ENCODE data around the gene SFRP5. TPM values are rescaled to one million over a fixed set of nuclear protein-coding genes. Genes with fewer than 3 reads are reported as not detected.

SFRP5 gene
- total RNA-seq, 1 donor from 2014 or later = 0.16 TPM

GRCh38 chr10:97810446-97810845 is 38.6 kb upstream of the SFRP5 start:
- Mint-ChIP-seq H3K36me3 (ENCODE audit: low read depth, unreplicated experiment) (peaks cover 2% of the 10 kb centered on the region), H3K4me1 (ENCODE audit: low read depth, unreplicated experiment) (peaks cover 8% of the 10 kb centered on the region)

GRCh38 chr10:97805949-97806348 is 34.1 kb upstream of the SFRP5 start:
- TF ChIP-seq EZH2 (IDR thresholded peaks at IDR 0.05; ENCODE audit: insufficient read depth, low read length) (no peak), CTCF (IDR thresholded peaks at IDR 0.05; ENCODE audit: insufficient read depth, low read depth, low read length) (no peak)
- Histone ChIP-seq H4K20me1 (ENCODE audit: insufficient read depth, low read length) (no peaks in the 10 kb centered on the region), H3K79me2 (ENCODE audit: insufficient read depth, low read length) (no peaks in the 10 kb centered on the region), H3K4me2 (ENCODE audit: low read length) (no peak overlapping the region), H3K36me3 (ENCODE audit: insufficient read depth, low read length) (no peaks in the 10 kb centered on the region), H3K27me3 (ENCODE audit: insufficient read depth, low read length) (peaks cover 4% of the 10 kb centered on the region), H3K9me3 (ENCODE audit: insufficient read depth, low read depth, low read length) (no peaks in the 10 kb centered on the region), H3K4me3 (ENCODE audit: insufficient read depth, low read depth, low read length) (no peak overlapping the region), H3K27ac (ENCODE audit: low read depth, low read length) (no peak overlapping the region), H2AFZ (ENCODE audit: low read depth, low read length) (no peak overlapping the region), H3K4me1 (ENCODE audit: insufficient read depth, low read length) (no peaks in the 10 kb centered on the region), H3K9ac (ENCODE audit: low read length) (no peak overlapping the region)
- H3K4me3 Mint-ChIP-seq (ENCODE audit: unreplicated experiment) = no peak overlapping the region
- H3K9me3 Mint-ChIP-seq (ENCODE audit: unreplicated experiment) = peaks cover 2% of the 10 kb centered on the region
- H3K36me3 Mint-ChIP-seq (ENCODE audit: low read depth, unreplicated experiment) = peaks cover 2% of the 10 kb centered on the region
- no peak overlapping the region for H3K27ac Mint-ChIP-seq (ENCODE audit: unreplicated experiment)
- H3K27me3 Mint-ChIP-seq (ENCODE audit: low read depth, unreplicated experiment) = peaks cover 24% of the 10 kb centered on the region
- no peak for DNase-seq (ENCODE audit: low read depth)
- H3K4me1 Mint-ChIP-seq (ENCODE audit: low read depth, unreplicated experiment) = peaks cover 4% of the 10 kb centered on the region
- FAIRE-seq = no peak

More at GRCh38 chr10:97810446-97810845, 38.6 kb upstream of the SFRP5 start:
- H4K20me1 ChIP-seq (ENCODE audit: insufficient read depth, low read length) = no peaks in the 10 kb centered on the region
- no peak overlapping the region for H3K4me3 ChIP-seq (ENCODE audit: insufficient read depth, low read depth, low read length)
- Mint-ChIP-seq H3K27me3 (ENCODE audit: low read depth, unreplicated experiment) (peaks cover 15% of the 10 kb centered on the region), H3K9me3 (ENCODE audit: unreplicated experiment) (no peaks in the 10 kb centered on the region), H3K4me3 (ENCODE audit: unreplicated experiment) (no peak overlapping the region), H3K27ac (ENCODE audit: unreplicated experiment) (no peak overlapping the region)
- H3K4me1 ChIP-seq (ENCODE audit: insufficient read depth, low read length) = no peaks in the 10 kb centered on the region
- H3K79me2 ChIP-seq (ENCODE audit: insufficient read depth, low read length) = no peaks in the 10 kb centered on the region
- peaks cover 4% of the 10 kb centered on the region for H3K27me3 ChIP-seq (ENCODE audit: insufficient read depth, low read length)
- DNase-seq (ENCODE audit: low read depth) = peak; percentile 59
- H3K4me2 ChIP-seq (ENCODE audit: low read length) = peak overlapping the region; percentile 34
- no peak overlapping the region for H2AFZ ChIP-seq (ENCODE audit: low read depth, low read length)
- FAIRE-seq = no peak
- H3K36me3 ChIP-seq (ENCODE audit: insufficient read depth, low read length) = no peaks in the 10 kb centered on the region
- no peaks in the 10 kb centered on the region for H3K9me3 ChIP-seq (ENCODE audit: insufficient read depth, low read depth, low read length)
- H3K27ac ChIP-seq (ENCODE audit: low read depth, low read length) = no peak overlapping the region
- H3K9ac ChIP-seq (ENCODE audit: low read length) = no peak overlapping the region
- TF ChIP-seq CTCF (IDR thresholded peaks at IDR 0.05; ENCODE audit: insufficient read depth, low read depth, low read length) (no peak), EZH2 (IDR thresholded peaks at IDR 0.05; ENCODE audit: insufficient read depth, low read length) (no peak)

- Histone ChIP-seq H3K4me3 (ENCODE audit: insufficient read depth, low read depth, low read length) (no peak overlapping the region), H3K4me2 (ENCODE audit: low read length) (no peak overlapping the region), H3K9ac (ENCODE audit: low read length) (no peak overlapping the region), H3K4me1 (ENCODE audit: insufficient read depth, low read length) (no peaks in the 10 kb centered on the region), H3K27me3 (ENCODE audit: insufficient read depth, low read length) (no peaks in the 10 kb centered on the region), H2AFZ (ENCODE audit: low read depth, low read length) (no peak overlapping the region), H3K79me2 (ENCODE audit: insufficient read depth, low read length) (no peaks in the 10 kb centered on the region), H3K9me3 (ENCODE audit: insufficient read depth, low read depth, low read length) (no peaks in the 10 kb centered on the region), H3K36me3 (ENCODE audit: insufficient read depth, low read length) (no peaks in the 10 kb centered on the region), H3K27ac (ENCODE audit: low read depth, low read length) (no peak overlapping the region), H4K20me1 (ENCODE audit: insufficient read depth, low read length) (no peaks in the 10 kb centered on the region)
- no peaks in the 10 kb centered on the region for H3K4me1 Mint-ChIP-seq (ENCODE audit: low read depth, unreplicated experiment)
- FAIRE-seq (no peak), DNase-seq (ENCODE audit: low read depth) (no peak)
- H3K36me3 Mint-ChIP-seq (ENCODE audit: low read depth, unreplicated experiment) = peaks cover 2% of the 10 kb centered on the region
- no peak overlapping the region for H3K4me3 Mint-ChIP-seq (ENCODE audit: unreplicated experiment)
- no peak overlapping the region for H3K27ac Mint-ChIP-seq (ENCODE audit: unreplicated experiment)
- TF ChIP-seq EZH2 (IDR thresholded peaks at IDR 0.05; ENCODE audit: insufficient read depth, low read length) = no peak
- no peak for TF ChIP-seq CTCF (IDR thresholded peaks at IDR 0.05; ENCODE audit: insufficient read depth, low read depth, low read length)
- H3K9me3 Mint-ChIP-seq (ENCODE audit: unreplicated experiment) = peaks cover 2% of the 10 kb centered on the region
- H3K27me3 Mint-ChIP-seq (ENCODE audit: low read depth, unreplicated experiment) = peaks cover 29% of the 10 kb centered on the region
Measured at GRCh38 chr10:97805096-97805884, 33.5 kb upstream of the SFRP5 start.

Measured in astrocyte (in vitro differentiated cells and primary cell).